ENCODE results near the gene ARID1A. TPM values are rescaled to one million over a fixed set of nuclear protein-coding genes. Genes with fewer than 3 reads are reported as not detected.
"Not testable (repeated sequence)": the region's sequence is repeated elsewhere in the genome, so short reads cannot be mapped to it uniquely, and the experiment has no call there.

Gene ARID1A
- polyA plus RNA-seq, 3 donors: 6.6 to 84.4 (median 9.5) TPM

DNA sequence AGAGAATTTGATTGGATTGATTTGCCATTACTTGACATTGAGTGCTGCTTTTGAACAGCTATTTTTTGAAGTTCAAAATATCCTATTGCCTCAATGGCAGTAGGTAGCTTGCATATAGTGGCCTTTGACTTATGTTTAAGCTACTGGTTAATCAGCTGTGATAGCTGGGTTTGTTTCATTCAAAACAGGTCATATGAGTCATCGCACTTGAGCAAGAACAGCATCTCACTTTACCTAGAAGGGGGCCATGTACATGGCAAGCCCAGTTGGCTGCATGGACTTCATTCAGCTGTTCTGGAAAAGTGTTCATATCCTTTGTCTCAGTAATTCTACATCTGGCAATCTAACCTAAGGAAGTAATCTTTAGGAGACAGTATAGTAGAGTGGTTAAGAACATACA, 29.0 kb upstream of the ARID1A start:
- Histone ChIP-seq H3K4me1 (ENCODE audit: control insufficient read depth in 1 of 2, insufficient read depth in 2 of 2, low read length in 2 of 2) (no peaks in the 10 kb centered on the region), H2AFZ (ENCODE audit: insufficient read depth, low read depth, low read length, poor library complexity, severe bottlenecking) (no peak overlapping the region), H3K27me3 (ENCODE audit: control insufficient read depth in 2 of 2, insufficient read depth in 2 of 2, low read length in 2 of 2) (no peaks in the 10 kb centered on the region), H3K4me2 (replicated peaks; ENCODE audit: extremely low read depth, low read length, poor library complexity, severe bottlenecking) (no peak overlapping the region), H3K36me3 (replicated peaks in 1 of 2; ENCODE audit: control insufficient read depth in 1 of 2, insufficient read depth in 2 of 2, low read length in 2 of 2) (no peaks in the 10 kb centered on the region), H3K27ac (ENCODE audit: low read depth in 1 of 2, low read length in 2 of 2) (no peak overlapping the region), H3K9me3 (replicated peaks in 1 of 2; ENCODE audit: control insufficient read depth in 1 of 2, insufficient read depth in 1 of 2, low read length in 2 of 2) (no peaks in the 10 kb centered on the region), H4K20me1 (ENCODE audit: insufficient read depth, low read length) (no peaks in the 10 kb centered on the region), H3K4me3 (replicated peaks in 1 of 3; ENCODE audit: low read depth in 2 of 3, low read length in 3 of 3) (no peak overlapping the region), H3K9ac (ENCODE audit: insufficient read depth, low read length, poor library complexity, severe bottlenecking) (no peak overlapping the region), H3K79me2 (ENCODE audit: insufficient read depth, low read length) (no peaks in the 10 kb centered on the region)
- peak in 2 of 3 donors; percentile 15 to 17 for DNase-seq
- Mint-ChIP-seq H3K36me3 (no peaks in the 10 kb centered on the region), H3K27ac (no peak overlapping the region), H3K27me3 (ENCODE audit: low read depth in 3 of 3) (peaks cover 0 to 2% (median 2%) of the 10 kb centered on the region in 3 donors), H3K9me3 (peaks cover 0 to 1% (median 0%) of the 10 kb centered on the region in 7 donors), H3K4me3 (no peak overlapping the region), H3K4me1 (peaks cover 1% of the 10 kb centered on the region)
- WGBS (ENCODE audit: insufficient coverage): no CpG with 5 or more reads among the region's 1 CpG
- no peak for TF ChIP-seq CTCF (IDR thresholded peaks at IDR 0.05)
- intact Hi-C loops (cut with micrococcal nuclease): no loop called here

DNA sequence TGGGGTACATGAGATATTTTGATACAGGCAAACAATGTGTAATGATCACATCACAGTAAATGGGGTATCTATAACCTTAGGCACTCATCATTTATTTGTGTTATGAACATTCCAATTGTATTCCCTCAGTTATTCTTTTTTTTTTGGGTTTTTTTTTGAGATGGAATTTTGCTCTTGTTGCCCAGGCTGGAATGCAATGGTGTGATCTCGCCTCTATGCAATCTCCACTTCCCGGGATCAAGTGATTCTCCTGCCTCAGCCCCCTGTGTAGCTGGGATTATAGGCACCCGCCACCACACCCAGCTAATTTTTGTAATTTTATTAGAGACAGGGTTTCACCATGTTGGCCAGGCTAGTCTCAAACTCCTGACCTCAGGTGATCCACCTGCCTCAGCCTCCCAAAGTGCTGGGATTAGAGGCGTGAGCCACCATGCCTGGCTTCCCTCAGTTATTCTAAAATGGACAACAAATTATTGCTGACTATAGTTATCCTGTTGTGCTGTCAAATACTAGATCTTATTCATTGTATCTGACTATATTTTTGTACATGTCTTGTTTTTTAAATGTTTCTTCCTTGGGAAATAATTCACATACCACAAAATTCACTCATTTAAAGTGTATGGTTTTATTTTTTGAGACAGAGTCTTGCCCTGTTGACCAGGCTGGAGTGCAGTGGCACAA, 27.6 kb upstream of the ARID1A start:
- 100% methylated on average over 2 of the region's 4 CpGs for WGBS (ENCODE audit: insufficient coverage)
- DNase-seq; H3K9ac ChIP-seq (ENCODE audit: insufficient read depth, low read length, poor library complexity, severe bottlenecking); H3K9me3 Mint-ChIP-seq; H3K36me3 ChIP-seq (replicated peaks in 1 of 2; ENCODE audit: control insufficient read depth in 1 of 2, insufficient read depth in 2 of 2, low read length in 2 of 2); H3K4me2 ChIP-seq (replicated peaks; ENCODE audit: extremely low read depth, low read length, poor library complexity, severe bottlenecking); H4K20me1 ChIP-seq (ENCODE audit: insufficient read depth, low read length); H3K27me3 Mint-ChIP-seq (ENCODE audit: low read depth in 3 of 3); H3K9me3 ChIP-seq (replicated peaks in 1 of 2; ENCODE audit: control insufficient read depth in 1 of 2, insufficient read depth in 1 of 2, low read length in 2 of 2); H3K4me3 Mint-ChIP-seq; H3K79me2 ChIP-seq (ENCODE audit: insufficient read depth, low read length); H3K27me3 ChIP-seq (ENCODE audit: control insufficient read depth in 2 of 2, insufficient read depth in 2 of 2, low read length in 2 of 2); H3K27ac ChIP-seq (ENCODE audit: low read depth in 1 of 2, low read length in 2 of 2); H3K4me3 ChIP-seq (replicated peaks in 1 of 3; ENCODE audit: low read depth in 2 of 3, low read length in 3 of 3); H3K36me3 Mint-ChIP-seq; H2AFZ ChIP-seq (ENCODE audit: insufficient read depth, low read depth, low read length, poor library complexity, severe bottlenecking); H3K4me1 ChIP-seq (ENCODE audit: control insufficient read depth in 1 of 2, insufficient read depth in 2 of 2, low read length in 2 of 2); H3K4me1 Mint-ChIP-seq; intact Hi-C loops (cut with micrococcal nuclease); H3K27ac Mint-ChIP-seq: not testable (repeated sequence)
